G401 (cell line): ENCODE results near the gene THOC1. TPM values are rescaled to one million over a fixed set of nuclear protein-coding genes. Genes with fewer than 3 reads are reported as not detected.

Source experiments
- total RNA-seq: library from RNA; depleted of rRNA; stranded (reverse); fragments of >200 nt; shearing (Covaris generic); gene quantifications from 2 replicates; pipeline ENCODE4 v1.2.3, GENCODE V29; 2014; rRNA removed

THOC1 gene
- total RNA-seq, 1 experiment from 2014 or later: 63.2 TPM

Other genes starting within 250 kb of the THOC1 start
- 5.3 and 9.8 TPM in 2 replicates for gene TUBB8B, start 218.4 kb downstream of the THOC1 start, total RNA-seq
- gene USP14, start 109.5 kb downstream of the THOC1 start, total RNA-seq: 13.2 and 28.7 TPM in 2 replicates
- gene COLEC12, start 232.7 kb upstream of the THOC1 start, total RNA-seq: 0.86 and 2.4 TPM in 2 replicates